IMR-90 (cell line): ENCODE results near the gene MRPL4. TPM values are rescaled to one million over a fixed set of nuclear protein-coding genes. Genes with fewer than 3 reads are reported as not detected.
A peak's percentile ranks its signal among the peaks of the same experiment; 100 is the strongest.

Experiments used
- ATAC-seq: fragments of 200-7000 bp; cut with Tn5 transposase; 2 replicates; pipeline ENCODE4 v1.9.1; 2020; ENCODE audit warnings: low read depth, mild to moderate bottlenecking, moderate library complexity
- BruUV-seq: library from RNA; stranded (reverse); fragments of 400-500 nt; replicated peaks from 2 replicates; lab custom pipeline; 2021; lab: Mats Ljungman, UMichigan
- CTCF ChIA-PET: fragments of 300-600 bp; formaldehyde crosslinking; extraction: SDS; loops from one replicate; lab custom pipeline; 2021; ENCODE audit warnings: antibody characterized with exemption; lab: Yijun Ruan, JAX
- POLR2A ChIA-PET: fragments of 300-600 bp; sonication (Branson Sonifier 250); formaldehyde crosslinking; loops from one replicate; lab custom pipeline; 2022; ENCODE audit warnings: antibody characterized with exemption; ENCODE audit not compliant: unreplicated experiment; lab: Charles Lee
- DNase-seq: peaks from one replicate; pipeline ENCODE4 v3.0.0; 2013
- H2AFZ ChIP-seq: replicated peaks from 2 replicates; pipeline ENCODE3; 2013; ENCODE audit warnings: low read length, mild to moderate bottlenecking; ENCODE audit not compliant: poor library complexity
- H2AK5ac ChIP-seq: 2 replicates; pipeline ENCODE4 v1.6.1; 2013; ENCODE audit warnings: low read depth, low read length, inconsistent platforms
- H2AK9ac ChIP-seq: replicated peaks from 2 replicates; pipeline ENCODE3; 2013; ENCODE audit warnings: mild to moderate bottlenecking, low read depth, low read length, moderate library complexity; ENCODE audit not compliant: poor library complexity
- H2BK120ac ChIP-seq: 2 replicates; pipeline ENCODE4 v1.6.1; 2013; ENCODE audit warnings: low read depth, low read length, inconsistent platforms
- H2BK15ac ChIP-seq: 3 replicates; pipeline ENCODE4 v1.6.1; 2013; ENCODE audit warnings: low read depth, low read length, inconsistent platforms
- H2BK20ac ChIP-seq: 2 replicates; pipeline ENCODE4 v1.6.1; 2013; ENCODE audit warnings: low read depth, mild to moderate bottlenecking, inconsistent platforms, low read length, moderate library complexity
- H2BK5ac ChIP-seq: 2 replicates; pipeline ENCODE4 v1.6.1; 2013; ENCODE audit warnings: mild to moderate bottlenecking, low read depth, low read length, inconsistent platforms; ENCODE audit not compliant: poor library complexity, severe bottlenecking
- H3K14ac ChIP-seq: replicated peaks from 2 replicates; pipeline ENCODE4 v1.6.1; 2013; ENCODE audit warnings: low read depth, low read length, inconsistent platforms
- H3K18ac ChIP-seq: 2 replicates; pipeline ENCODE4 v1.6.1; 2013; ENCODE audit warnings: low read depth, low read length, control low read depth
- H3K23ac ChIP-seq: 2 replicates; pipeline ENCODE4 v1.6.1; 2013; ENCODE audit warnings: low read depth, low read length, inconsistent platforms
- H3K27ac ChIP-seq: 2 replicates; pipeline ENCODE4 v1.5.1; 2013; ENCODE audit warnings: mild to moderate bottlenecking, control low read depth, low read length; ENCODE audit not compliant: insufficient read depth
- H3K27me3 ChIP-seq: 2 replicates; pipeline ENCODE4 v1.6.1; 2013; ENCODE audit warnings: low read length; ENCODE audit not compliant: control insufficient read depth, insufficient read depth
- H3K36me3 ChIP-seq: 2 replicates; pipeline ENCODE4 v1.6.1; 2013; ENCODE audit warnings: low read length, mixed read lengths; ENCODE audit not compliant: control insufficient read depth, insufficient read depth
- H3K4ac ChIP-seq: 2 replicates; pipeline ENCODE4 v1.6.1; 2013; ENCODE audit warnings: low read depth, low read length, inconsistent platforms
- H3K4me1 ChIP-seq: 2 replicates; pipeline ENCODE4 v1.6.1; 2013; ENCODE audit warnings: low read length, mixed read lengths; ENCODE audit not compliant: control insufficient read depth, insufficient read depth
- H3K4me2 ChIP-seq: 2 replicates; pipeline ENCODE4 v1.6.1; 2013; ENCODE audit warnings: low read depth, mild to moderate bottlenecking, control low read depth, low read length, moderate library complexity
- H3K4me3 ChIP-seq: 2 replicates; pipeline ENCODE4 v1.5.1; 2013; ENCODE audit warnings: low read depth, mild to moderate bottlenecking, control low read depth, low read length, moderate library complexity; ENCODE audit not compliant: insufficient read depth
- H3K56ac ChIP-seq: 2 replicates; pipeline ENCODE4 v1.6.1; 2013; ENCODE audit warnings: low read length, inconsistent platforms; ENCODE audit not compliant: insufficient read depth; ENCODE audit errors: extremely low read depth
- H3K79me1 ChIP-seq, 2 experiments: 2 replicates each; pipeline ENCODE4 v1.6.1; 2013; ENCODE audit warnings: low read length in 2 of 2, inconsistent platforms in 1 of 2, low read depth in 1 of 2
- H3K9ac ChIP-seq: 2 replicates; pipeline ENCODE4 v1.6.1; 2013; ENCODE audit warnings: low read depth, low read length, control low read depth
- H3K9me1 ChIP-seq: 2 replicates; pipeline ENCODE4 v1.6.1; 2013; ENCODE audit warnings: low read length, inconsistent platforms; ENCODE audit not compliant: insufficient read depth
- H3K9me3 ChIP-seq: 2 replicates; pipeline ENCODE4 v1.6.1; 2013; ENCODE audit warnings: low read length; ENCODE audit not compliant: control insufficient read depth, insufficient read depth
- H4K20me1 ChIP-seq: 2 replicates; pipeline ENCODE4 v1.6.1; 2013; ENCODE audit warnings: low read length, inconsistent platforms; ENCODE audit not compliant: insufficient read depth
- H4K5ac ChIP-seq: 2 replicates; pipeline ENCODE4 v1.6.1; 2013; ENCODE audit warnings: mild to moderate bottlenecking, low read depth, low read length, control low read depth
- H4K8ac ChIP-seq, 2 experiments: 2 replicates each; pipeline ENCODE4 v1.6.1; 2013; ENCODE audit warnings: low read depth in 2 of 2, low read length in 2 of 2, control low read depth in 1 of 2, inconsistent platforms in 1 of 2
- H4K91ac ChIP-seq: 2 replicates; pipeline ENCODE4 v1.6.1; 2013; ENCODE audit warnings: low read depth, low read length, inconsistent platforms; ENCODE audit not compliant: insufficient read depth
- CEBPB ChIP-seq: IDR thresholded peaks from 2 replicates; pipeline ENCODE4 v1.6.1; 2012; ENCODE audit warnings: low read depth, low read length, improper control_type of control experiment
- CTCF ChIP-seq: conservative IDR thresholded peaks from 2 replicates; pipeline ENCODE4 v1.5.1; 2012; ENCODE audit warnings: mild to moderate bottlenecking, low read depth, low read length, improper control_type of control experiment
- MAZ ChIP-seq: IDR thresholded peaks from 2 replicates; pipeline ENCODE4 v1.6.1; 2012; ENCODE audit warnings: low read depth, mild to moderate bottlenecking, low read length, improper control_type of control experiment, moderate library complexity, borderline replicate concordance
- MXI1 ChIP-seq: IDR thresholded peaks from 2 replicates; pipeline ENCODE4 v1.6.1; 2012; ENCODE audit warnings: low read depth, mild to moderate bottlenecking, low read length, moderate library complexity, borderline replicate concordance
- SMC3 ChIP-seq: fragments of 150-350 bp; IDR thresholded peaks from 2 replicates; pipeline ENCODE4 v1.6.1; 2016; ENCODE audit warnings: low read depth, mild to moderate bottlenecking, antibody characterized with exemption, low read length, moderate library complexity
- WGBS, 2 experiments: methylation state at CpG; one replicate each; pipeline versions ENCODE4 v1.1.5 to v1.1.7; 2013; ENCODE audit warnings: missing lambda C conversion rate in 2 of 2; ENCODE audit not compliant: insufficient read length in 1 of 2; ENCODE audit errors: extremely low coverage in 2 of 2; 5-methylcytosine and 5-hydroxymethylcytosine counted together
- dilution Hi-C: fragments of 300-500 bp; cut with HindIII; formaldehyde crosslinking; loops from one replicate; pipeline ENCODE4 v1.14.3; 2018; ENCODE audit warnings: low sequenced_read_pairs; ENCODE audit not compliant: unreplicated experiment
- in situ Hi-C: fragments of 300-500 bp; cut with MboI; formaldehyde crosslinking; loops from 3 replicates; pipeline ENCODE4 v1.14.3; 2019; ENCODE audit warnings: low sequenced_read_pairs, inconsistent platforms, mixed read lengths
- intact Hi-C: fragments of 100-400 bp; cut with micrococcal nuclease; formaldehyde crosslinking; loops from 2 replicates; pipeline ENCODE4 v1.10.0; 2022
- polyA plus RNA-seq, 3 experiments: library from polyadenylated mRNA; depleted of rRNA; stranded (reverse); fragments of >200 nt; gene quantifications; 2 replicates each; pipeline ENCODE4 v1.2.3, GENCODE V29; 2012; ENCODE audit warnings: low replicate concordance in 1 of 3
- total RNA-seq: library from RNA; depleted of rRNA; stranded (reverse); fragments of >200 nt; gene quantifications from 2 replicates; pipeline ENCODE4 v1.2.3, GENCODE V29; 2012

Gene MRPL4
- total and polyA plus RNA-seq, 2 of the 4 experiments (the other 2 are of a cell fraction) = 32.8 to 108 TPM

GRCh38 chr19:10289167-10289835 lies 37.3 kb downstream of the MRPL4 start (continued):
- TF ChIP-seq MXI1 = peak; percentile 68; the same call in 1 of the 2 replicates
- TF ChIP-seq SMC3 = no peak

- Histone ChIP-seq H3K27me3 (no peaks in the 10 kb centered on the region; the same call in 1 of the 2 replicates), H3K14ac (peak within 1 kb of the TSS; percentile 77), H3K18ac (peak within 1 kb of the TSS; percentile 47), H3K4me1 (peaks cover 24% of the 10 kb centered on the region), H3K9me1 (peaks cover 12% of the 10 kb centered on the region), H2BK15ac (peak within 1 kb of the TSS; percentile 73; the same call in 1 of the 3 replicates), H3K56ac (no peak within 1 kb of the TSS), H2BK20ac (0 out of 2 replicates have a peak within 1 kb of the TSS, but pooled peaks have one; percentile 46), H3K9me3 (no peaks in the 10 kb centered on the region), H4K91ac (peak within 1 kb of the TSS; percentile 41; the same call in 1 of the 2 replicates), H4K20me1 (0 out of 2 replicates have a peak, but pooled peaks cover 2% of the 10 kb centered on the region), H3K4me3 (peak within 1 kb of the TSS; percentile 77), H4K5ac (peak within 1 kb of the TSS; percentile 32; the same call in 1 of the 2 replicates), H3K4ac (peak within 1 kb of the TSS; percentile 72), H3K36me3 (peaks cover 16% of the 10 kb centered on the region; the same call in 1 of the 2 replicates), H2AK9ac (peak within 1 kb of the TSS; percentile 88), H3K4me2 (peak within 1 kb of the TSS; percentile 96), H2AFZ (peak within 1 kb of the TSS; percentile 92), H2BK5ac (peak within 1 kb of the TSS; percentile 58), H3K23ac (peak within 1 kb of the TSS; percentile 64; the same call in 1 of the 2 replicates), H2AK5ac (peak within 1 kb of the TSS; percentile 86; the same call in 1 of the 2 replicates), H3K9ac (peak within 1 kb of the TSS; percentile 45), H3K79me1 (peaks cover 0 to 4% of the 10 kb centered on the region in 2 experiments; a peak in 1 of 4 replicates), H2BK120ac (peak within 1 kb of the TSS; percentile 26), H4K8ac (peak within 1 kb of the TSS; percentile 59 to 82), H3K27ac (peak within 1 kb of the TSS; percentile 47)
- intact Hi-C loops = no loop called here
- 4% methylated on average over 14 of the region's 45 CpGs; no CpG with 5 or more reads in 1 of the 2 experiments for WGBS, 2 experiments
- TF ChIP-seq CTCF (no peak), CEBPB (no peak), MAZ (peak; percentile 37; the same call in 1 of the 2 replicates)
- DNase-seq = peak; percentile 42
- dilution Hi-C loops = no loop called here
- no TSS peak for BruUV-seq
- ChIA-PET CTCF (interaction anchor here (0.8 kb wide), 1 partner anchor 99 kb away, joined by 3 read pairs; no protein-coding TSS in a partner anchor), POLR2A (interaction anchor here (0.7 to 1.0 kb wide), 2 partner anchors 16 to 17 kb away, joined by 3 read pairs; no protein-coding TSS in a partner anchor)
- in situ Hi-C loops = no loop called here
- ATAC-seq = peak; percentile 10
Observed at GRCh38 chr19:10289836-10290356, 37.9 kb downstream of the MRPL4 start, which contains the start of gene ICAM5. TSS of gene ICAM5 (plus strand) at chr19:10289952. CDS start at chr19:10290044, 92 bp downstream.
